K562 (cell line): ENCODE results near the gene GCNT4. TPM values are rescaled to one million over a fixed set of nuclear protein-coding genes. Genes with fewer than 3 reads are reported as not detected.

Experiments
- NRF1 ChIP-seq, 2 experiments: fragments of 450-650 bp; IDR thresholded peaks in 1 of 2; conservative IDR thresholded peaks in 1 of 2; 2 replicates each; pipeline ENCODE4 v1.6.1; 2014; ENCODE audit warnings: mild to moderate bottlenecking in 2 of 2
- PRDM10 ChIP-seq: fragments of 450-650 bp; IDR thresholded peaks from 2 replicates; pipeline ENCODE4 v1.6.1; 2018; ENCODE audit not compliant: partially characterized antibody
- ZHX1 ChIP-seq: fragments of 150-350 bp; conservative IDR thresholded peaks from 2 replicates; pipeline ENCODE4 v1.6.1; 2014; ENCODE audit warnings: low read length
- ZNF253 ChIP-seq: fragments of 250-450 bp; sonication (Bioruptor Pico); conservative IDR thresholded peaks from 2 replicates; pipeline ENCODE4 v1.6.1; 2021; ENCODE audit warnings: mild to moderate bottlenecking
- ZNF444 ChIP-seq: fragments of 250-450 bp; sonication (Bioruptor Pico); IDR thresholded peaks from 2 replicates; pipeline ENCODE4 v1.4.0; 2020; ENCODE audit warnings: mild to moderate bottlenecking, moderate library complexity
- polyA plus RNA-seq, 8 experiments: library from polyadenylated mRNA; depleted of rRNA in 4 of 8; stranded (reverse) in 5 of 8; unstranded in 3 of 8; fragments of >200 nt; fragmentation: Nextera tagmentation in 2 of 8; fragmentation: Illumina TruSeq in 1 of 8; extraction: Ambion mirVana in 2 of 8; extraction: Trizol in 1 of 8; gene quantifications; 2 replicates each; pipeline versions ENCODE4 v1.2.1 to v1.2.3, GENCODE V29; 2011 to 2014; ENCODE audit warnings: inconsistent platforms in 1 of 8, missing spikeins in 1 of 8
- total RNA-seq, 7 experiments: library from RNA; depleted of rRNA in 6 of 7; stranded (reverse); fragments of >200 nt in 6 of 7; fragmentation: Illumina TruSeq in 2 of 7; extraction: Trizol in 2 of 7; gene quantifications; 2 replicates each; pipeline versions ENCODE4 v1.2.1 to v1.2.3, GENCODE V29; 2011 to 2021; ENCODE audit warnings: low replicate concordance in 1 of 7

Gene GCNT4
- total and polyA plus RNA-seq, 9 of the 15 experiments (the other 6 are each of a cell fraction or from before 2014, with no cell fraction given), result 0.01 TPM; not detected in 8

- no peak for TF ChIP-seq ZHX1
- no peak for TF ChIP-seq ZNF253 (CRISPR knock-in tag)
- no peak for TF ChIP-seq PRDM10
- TF ChIP-seq NRF1 (conservative IDR thresholded peaks at IDR 0.05 in 1 of 2, IDR thresholded peaks at IDR 0.05 in 1 of 2), result no peak
- TF ChIP-seq ZNF444 (CRISPR knock-in tag), result no peak
Observed at GRCh38 chr5:75023368-75024159, 28.8 kb downstream of the GCNT4 start (continued).
